IMR-90 (cell line): ENCODE data around the gene RNF34. TPM values are rescaled to one million over a fixed set of nuclear protein-coding genes. Genes with fewer than 3 reads are reported as not detected.
A peak's percentile ranks its signal among the peaks of the same experiment; 100 is the strongest.

Experiments
- ATAC-seq: fragments of 200-7000 bp; cut with Tn5 transposase; 2 replicates; pipeline ENCODE4 v1.9.1; 2020; ENCODE audit warnings: low read depth, mild to moderate bottlenecking, moderate library complexity
- BruUV-seq: library from RNA; stranded (reverse); fragments of 400-500 nt; replicated peaks from 2 replicates; lab custom pipeline; 2021; lab: Mats Ljungman, UMichigan
- CTCF ChIA-PET: fragments of 300-600 bp; formaldehyde crosslinking; extraction: SDS; loops from one replicate; lab custom pipeline; 2021; ENCODE audit warnings: antibody characterized with exemption; lab: Yijun Ruan, JAX
- POLR2A ChIA-PET: fragments of 300-600 bp; sonication (Branson Sonifier 250); formaldehyde crosslinking; loops from one replicate; lab custom pipeline; 2022; ENCODE audit warnings: antibody characterized with exemption; ENCODE audit not compliant: unreplicated experiment; lab: Charles Lee
- DNase-seq: peaks from one replicate; pipeline ENCODE4 v3.0.0; 2013
- H2AFZ ChIP-seq: replicated peaks from 2 replicates; pipeline ENCODE3; 2013; ENCODE audit warnings: low read length, mild to moderate bottlenecking; ENCODE audit not compliant: poor library complexity
- H2AK5ac ChIP-seq: 2 replicates; pipeline ENCODE4 v1.6.1; 2013; ENCODE audit warnings: low read depth, low read length, inconsistent platforms
- H2AK9ac ChIP-seq: replicated peaks from 2 replicates; pipeline ENCODE3; 2013; ENCODE audit warnings: mild to moderate bottlenecking, low read depth, low read length, moderate library complexity; ENCODE audit not compliant: poor library complexity
- H2BK120ac ChIP-seq: 2 replicates; pipeline ENCODE4 v1.6.1; 2013; ENCODE audit warnings: low read depth, low read length, inconsistent platforms
- H2BK15ac ChIP-seq: 3 replicates; pipeline ENCODE4 v1.6.1; 2013; ENCODE audit warnings: low read depth, low read length, inconsistent platforms
- H2BK20ac ChIP-seq: 2 replicates; pipeline ENCODE4 v1.6.1; 2013; ENCODE audit warnings: low read depth, mild to moderate bottlenecking, inconsistent platforms, low read length, moderate library complexity
- H2BK5ac ChIP-seq: 2 replicates; pipeline ENCODE4 v1.6.1; 2013; ENCODE audit warnings: mild to moderate bottlenecking, low read depth, low read length, inconsistent platforms; ENCODE audit not compliant: poor library complexity, severe bottlenecking
- H3K14ac ChIP-seq: replicated peaks from 2 replicates; pipeline ENCODE4 v1.6.1; 2013; ENCODE audit warnings: low read depth, low read length, inconsistent platforms
- H3K18ac ChIP-seq: 2 replicates; pipeline ENCODE4 v1.6.1; 2013; ENCODE audit warnings: low read depth, low read length, control low read depth
- H3K23ac ChIP-seq: 2 replicates; pipeline ENCODE4 v1.6.1; 2013; ENCODE audit warnings: low read depth, low read length, inconsistent platforms
- H3K27ac ChIP-seq: 2 replicates; pipeline ENCODE4 v1.5.1; 2013; ENCODE audit warnings: mild to moderate bottlenecking, control low read depth, low read length; ENCODE audit not compliant: insufficient read depth
- H3K27me3 ChIP-seq: 2 replicates; pipeline ENCODE4 v1.6.1; 2013; ENCODE audit warnings: low read length; ENCODE audit not compliant: control insufficient read depth, insufficient read depth
- H3K36me3 ChIP-seq: 2 replicates; pipeline ENCODE4 v1.6.1; 2013; ENCODE audit warnings: low read length, mixed read lengths; ENCODE audit not compliant: control insufficient read depth, insufficient read depth
- H3K4ac ChIP-seq: 2 replicates; pipeline ENCODE4 v1.6.1; 2013; ENCODE audit warnings: low read depth, low read length, inconsistent platforms
- H3K4me1 ChIP-seq: 2 replicates; pipeline ENCODE4 v1.6.1; 2013; ENCODE audit warnings: low read length, mixed read lengths; ENCODE audit not compliant: control insufficient read depth, insufficient read depth
- H3K4me2 ChIP-seq: 2 replicates; pipeline ENCODE4 v1.6.1; 2013; ENCODE audit warnings: low read depth, mild to moderate bottlenecking, control low read depth, low read length, moderate library complexity
- H3K4me3 ChIP-seq: 2 replicates; pipeline ENCODE4 v1.5.1; 2013; ENCODE audit warnings: low read depth, mild to moderate bottlenecking, control low read depth, low read length, moderate library complexity; ENCODE audit not compliant: insufficient read depth
- H3K56ac ChIP-seq: 2 replicates; pipeline ENCODE4 v1.6.1; 2013; ENCODE audit warnings: low read length, inconsistent platforms; ENCODE audit not compliant: insufficient read depth; ENCODE audit errors: extremely low read depth
- H3K79me1 ChIP-seq, 2 experiments: 2 replicates each; pipeline ENCODE4 v1.6.1; 2013; ENCODE audit warnings: low read length in 2 of 2, inconsistent platforms in 1 of 2, low read depth in 1 of 2
- H3K9ac ChIP-seq: 2 replicates; pipeline ENCODE4 v1.6.1; 2013; ENCODE audit warnings: low read depth, low read length, control low read depth
- H3K9me1 ChIP-seq: 2 replicates; pipeline ENCODE4 v1.6.1; 2013; ENCODE audit warnings: low read length, inconsistent platforms; ENCODE audit not compliant: insufficient read depth
- H3K9me3 ChIP-seq: 2 replicates; pipeline ENCODE4 v1.6.1; 2013; ENCODE audit warnings: low read length; ENCODE audit not compliant: control insufficient read depth, insufficient read depth
- H4K20me1 ChIP-seq: 2 replicates; pipeline ENCODE4 v1.6.1; 2013; ENCODE audit warnings: low read length, inconsistent platforms; ENCODE audit not compliant: insufficient read depth
- H4K5ac ChIP-seq: 2 replicates; pipeline ENCODE4 v1.6.1; 2013; ENCODE audit warnings: mild to moderate bottlenecking, low read depth, low read length, control low read depth
- H4K8ac ChIP-seq, 2 experiments: 2 replicates each; pipeline ENCODE4 v1.6.1; 2013; ENCODE audit warnings: low read depth in 2 of 2, low read length in 2 of 2, control low read depth in 1 of 2, inconsistent platforms in 1 of 2
- H4K91ac ChIP-seq: 2 replicates; pipeline ENCODE4 v1.6.1; 2013; ENCODE audit warnings: low read depth, low read length, inconsistent platforms; ENCODE audit not compliant: insufficient read depth
- BHLHE40 ChIP-seq: fragments of 150-350 bp; IDR thresholded peaks from 2 replicates; pipeline ENCODE4 v1.6.1; 2016; ENCODE audit warnings: mild to moderate bottlenecking, low read depth, low read length
- CHD1 ChIP-seq: IDR thresholded peaks from 2 replicates; pipeline ENCODE4 v1.6.1; 2012; ENCODE audit warnings: low read depth, low read length, improper control_type of control experiment
- ELK1 ChIP-seq: fragments of 150-350 bp; IDR thresholded peaks from 2 replicates; pipeline ENCODE4 v1.6.1; 2016; ENCODE audit warnings: low read depth, mild to moderate bottlenecking, low read length, moderate library complexity, borderline replicate concordance
- MAZ ChIP-seq: IDR thresholded peaks from 2 replicates; pipeline ENCODE4 v1.6.1; 2012; ENCODE audit warnings: low read depth, mild to moderate bottlenecking, low read length, improper control_type of control experiment, moderate library complexity, borderline replicate concordance
- MXI1 ChIP-seq: IDR thresholded peaks from 2 replicates; pipeline ENCODE4 v1.6.1; 2012; ENCODE audit warnings: low read depth, mild to moderate bottlenecking, low read length, moderate library complexity, borderline replicate concordance
- RAD21 ChIP-seq: IDR thresholded peaks from 2 replicates; pipeline ENCODE4 v1.6.1; 2012; ENCODE audit warnings: low read length, improper control_type of control experiment
- RFX5 ChIP-seq: IDR thresholded peaks from 2 replicates; pipeline ENCODE4 v1.8.0; 2012; ENCODE audit warnings: low read depth, mild to moderate bottlenecking, low read length, moderate library complexity
- USF2 ChIP-seq: fragments of 150-350 bp; IDR thresholded peaks from 2 replicates; pipeline ENCODE4 v1.6.1; 2017; ENCODE audit warnings: mild to moderate bottlenecking, antibody characterized with exemption, low read length, low read depth
- WGBS, 2 experiments: methylation state at CpG; one replicate each; pipeline versions ENCODE4 v1.1.5 to v1.1.7; 2013; ENCODE audit warnings: missing lambda C conversion rate in 2 of 2; ENCODE audit not compliant: insufficient read length in 1 of 2; ENCODE audit errors: extremely low coverage in 2 of 2; 5-methylcytosine and 5-hydroxymethylcytosine counted together
- dilution Hi-C: fragments of 300-500 bp; cut with HindIII; formaldehyde crosslinking; loops from one replicate; pipeline ENCODE4 v1.14.3; 2018; ENCODE audit warnings: low sequenced_read_pairs; ENCODE audit not compliant: unreplicated experiment
- in situ Hi-C: fragments of 300-500 bp; cut with MboI; formaldehyde crosslinking; loops from 3 replicates; pipeline ENCODE4 v1.14.3; 2019; ENCODE audit warnings: low sequenced_read_pairs, inconsistent platforms, mixed read lengths
- intact Hi-C: fragments of 100-400 bp; cut with micrococcal nuclease; formaldehyde crosslinking; loops from 2 replicates; pipeline ENCODE4 v1.10.0; 2022
- polyA plus RNA-seq, 3 experiments: library from polyadenylated mRNA; depleted of rRNA; stranded (reverse); fragments of >200 nt; gene quantifications; 2 replicates each; pipeline ENCODE4 v1.2.3, GENCODE V29; 2012; ENCODE audit warnings: low replicate concordance in 1 of 3
- total RNA-seq: library from RNA; depleted of rRNA; stranded (reverse); fragments of >200 nt; gene quantifications from 2 replicates; pipeline ENCODE4 v1.2.3, GENCODE V29; 2012

The RNF34 gene
- total and polyA plus RNA-seq, 2 of the 4 experiments (the other 2 are of a cell fraction): 33.2 to 69.5 TPM

GRCh38 chr12:121453629-121454028 lies 53.7 kb downstream of the RNF34 start:
- no peak overlapping the region for H2AK5ac ChIP-seq
- H3K14ac ChIP-seq: no peak overlapping the region
- ChIA-PET POLR2A (no interaction called here), CTCF (no interaction called here)
- no peak overlapping the region for H2BK15ac ChIP-seq
- TF ChIP-seq ELK1: no peak
- TF ChIP-seq MXI1: no peak
- TF ChIP-seq MAZ: no peak
- no peak for TF ChIP-seq USF2
- no peak for TF ChIP-seq RFX5
- TF ChIP-seq RAD21: no peak
- TF ChIP-seq CHD1: no peak
- TF ChIP-seq BHLHE40: no peak
- H3K9ac ChIP-seq: no peak overlapping the region
- DNase-seq (no peak), ATAC-seq (no peak)
- WGBS, 2 experiments: 83% methylated on average over 10 of the region's 18 CpGs; no CpG with 5 or more reads in 1 of the 2 experiments
- no peak overlapping the region for H3K23ac ChIP-seq
- H3K4me2 ChIP-seq: no peak overlapping the region
- H3K4me3 ChIP-seq: no peak overlapping the region
- peaks cover 38 to 71% of the 10 kb centered on the region in 2 experiments for H3K79me1 ChIP-seq
- no peaks in the 10 kb centered on the region for H3K27me3 ChIP-seq
- H4K91ac ChIP-seq: no peak overlapping the region
- H3K9me1 ChIP-seq: peaks cover 15% of the 10 kb centered on the region
- no peaks in the 10 kb centered on the region for H3K9me3 ChIP-seq
- no peak overlapping the region for H2BK5ac ChIP-seq
- no peak overlapping the region for H3K27ac ChIP-seq
- no peak overlapping the region for H2BK20ac ChIP-seq
- intact Hi-C loops (no loop called here), dilution Hi-C loops (no loop called here), in situ Hi-C loops (no loop called here)
- H4K5ac ChIP-seq: no peak overlapping the region
- no TSS peak for BruUV-seq
- H2AFZ ChIP-seq: no peak overlapping the region
- H2BK120ac ChIP-seq: no peak overlapping the region
- H3K18ac ChIP-seq: no peak overlapping the region
- H3K56ac ChIP-seq: no peak overlapping the region
- no peak overlapping the region for H4K8ac ChIP-seq
- no peaks in the 10 kb centered on the region for H3K4me1 ChIP-seq
- no peak overlapping the region for H3K4ac ChIP-seq
- peak overlapping the region; percentile 20 for H2AK9ac ChIP-seq
- peaks cover 11% of the 10 kb centered on the region for H3K36me3 ChIP-seq
- peaks cover 43% of the 10 kb centered on the region for H4K20me1 ChIP-seq
